D721Med (cell line): ENCODE data around the gene MSLN.

Experiments used
- DNase-seq: peaks from one replicate; pipeline ENCODE4 v3.0.0; 2011; ENCODE audit warnings: low spot score; ENCODE audit not compliant: insufficient read length
- FAIRE-seq: peaks from 2 replicates; lab custom pipeline; 2011; peaks lifted over from hg19 to GRCh38; lab: Jason Lieb, UNC
- TF ChIP-seq, protein P1 (sequence below): IDR thresholded peaks from 2 replicates; pipeline ENCODE4 v1.5.1; 2012; ENCODE audit warnings: mild to moderate bottlenecking, control low read depth; ENCODE audit not compliant: insufficient read depth; ENCODE audit errors: missing control alignments

MSLN gene

DNA sequence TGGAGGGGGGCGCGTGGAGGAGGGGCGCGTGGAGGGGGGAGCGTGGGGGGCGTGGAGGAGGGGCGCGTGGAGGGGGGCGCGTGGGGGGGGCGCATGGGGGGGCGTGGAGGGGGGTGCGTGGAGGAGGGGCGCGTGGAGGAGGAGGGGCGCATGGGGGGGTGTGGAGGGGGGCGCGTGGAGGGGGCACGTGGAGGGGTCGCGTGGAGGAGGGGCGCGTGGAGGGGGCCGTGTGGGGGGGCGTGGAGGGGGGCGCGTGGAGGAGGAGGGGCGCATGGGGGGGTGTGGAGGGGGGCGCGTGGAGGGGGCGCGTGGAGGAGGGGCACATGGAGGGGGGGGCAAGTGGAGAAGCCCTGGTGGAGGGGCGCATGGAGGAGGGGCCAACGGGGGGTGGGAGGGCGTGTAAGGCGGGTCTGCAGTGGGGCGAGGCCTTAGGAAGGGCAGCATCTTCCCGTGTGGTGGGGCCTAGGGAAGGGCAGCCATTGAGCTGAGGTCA is 7.3 kb downstream of the MSLN start:
- DNase-seq = no peak
- TF ChIP-seq, protein P1, sequence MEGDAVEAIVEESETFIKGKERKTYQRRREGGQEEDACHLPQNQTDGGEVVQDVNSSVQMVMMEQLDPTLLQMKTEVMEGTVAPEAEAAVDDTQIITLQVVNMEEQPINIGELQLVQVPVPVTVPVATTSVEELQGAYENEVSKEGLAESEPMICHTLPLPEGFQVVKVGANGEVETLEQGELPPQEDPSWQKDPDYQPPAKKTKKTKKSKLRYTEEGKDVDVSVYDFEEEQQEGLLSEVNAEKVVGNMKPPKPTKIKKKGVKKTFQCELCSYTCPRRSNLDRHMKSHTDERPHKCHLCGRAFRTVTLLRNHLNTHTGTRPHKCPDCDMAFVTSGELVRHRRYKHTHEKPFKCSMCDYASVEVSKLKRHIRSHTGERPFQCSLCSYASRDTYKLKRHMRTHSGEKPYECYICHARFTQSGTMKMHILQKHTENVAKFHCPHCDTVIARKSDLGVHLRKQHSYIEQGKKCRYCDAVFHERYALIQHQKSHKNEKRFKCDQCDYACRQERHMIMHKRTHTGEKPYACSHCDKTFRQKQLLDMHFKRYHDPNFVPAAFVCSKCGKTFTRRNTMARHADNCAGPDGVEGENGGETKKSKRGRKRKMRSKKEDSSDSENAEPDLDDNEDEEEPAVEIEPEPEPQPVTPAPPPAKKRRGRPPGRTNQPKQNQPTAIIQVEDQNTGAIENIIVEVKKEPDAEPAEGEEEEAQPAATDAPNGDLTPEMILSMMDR = no peak
- FAIRE-seq = no peak

DNA sequence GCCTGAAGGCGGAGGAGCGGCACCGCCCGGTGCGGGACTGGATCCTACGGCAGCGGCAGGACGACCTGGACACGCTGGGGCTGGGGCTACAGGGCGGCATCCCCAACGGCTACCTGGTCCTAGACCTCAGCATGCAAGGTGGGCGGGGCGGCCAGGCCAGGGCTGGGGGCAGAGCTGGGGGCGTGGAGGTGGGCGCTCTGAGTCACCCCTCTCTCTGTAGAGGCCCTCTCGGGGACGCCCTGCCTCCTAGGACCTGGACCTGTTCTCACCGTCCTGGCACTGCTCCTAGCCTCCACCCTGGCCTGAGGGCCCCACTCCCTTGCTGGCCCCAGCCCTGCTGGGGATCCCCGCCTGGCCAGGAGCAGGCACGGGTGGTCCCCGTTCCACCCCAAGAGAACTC is 7.9 kb downstream of the MSLN start:
- FAIRE-seq = no peak
- no peak for DNase-seq
- TF ChIP-seq, protein P1 = no peak

DNA sequence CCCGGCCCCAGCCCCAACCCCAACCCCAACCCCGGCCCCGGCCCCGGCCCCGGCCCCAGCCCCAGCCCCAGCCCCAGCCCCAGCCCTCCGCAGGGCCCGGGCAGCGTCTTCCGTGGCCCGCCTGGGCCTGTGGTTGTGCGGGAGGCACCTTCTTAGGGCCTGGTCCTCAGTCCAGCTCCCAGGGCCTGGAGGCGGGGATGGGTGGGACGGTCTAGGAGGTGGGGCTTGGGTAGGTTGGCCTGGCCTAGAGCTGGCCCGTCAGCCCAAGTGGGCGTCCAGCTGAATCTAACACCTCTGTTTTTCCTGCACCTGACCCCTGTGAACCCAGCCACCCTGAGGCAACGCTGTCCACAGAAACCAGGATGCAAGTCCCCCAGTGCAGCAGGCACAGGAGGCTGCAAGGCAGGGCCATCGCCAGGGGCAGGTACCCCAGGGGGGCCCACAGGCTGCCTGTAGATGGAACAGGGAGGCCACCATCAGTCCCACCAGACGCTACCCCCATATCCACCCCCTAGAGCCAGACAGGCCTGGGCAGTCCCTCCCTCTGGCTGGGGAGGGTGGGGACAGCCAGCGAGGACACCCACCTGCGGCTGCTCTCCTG is 8.8 kb downstream of the MSLN start:
- TF ChIP-seq, protein P1 = no peak
- DNase-seq (no peak), FAIRE-seq (no peak)

- DNase-seq = no peak
- FAIRE-seq = no peak
- TF ChIP-seq, protein P1 = no peak
These were observed 9.4 kb downstream of the MSLN start for GRCh38 chr16:769934-770333.

DNA sequence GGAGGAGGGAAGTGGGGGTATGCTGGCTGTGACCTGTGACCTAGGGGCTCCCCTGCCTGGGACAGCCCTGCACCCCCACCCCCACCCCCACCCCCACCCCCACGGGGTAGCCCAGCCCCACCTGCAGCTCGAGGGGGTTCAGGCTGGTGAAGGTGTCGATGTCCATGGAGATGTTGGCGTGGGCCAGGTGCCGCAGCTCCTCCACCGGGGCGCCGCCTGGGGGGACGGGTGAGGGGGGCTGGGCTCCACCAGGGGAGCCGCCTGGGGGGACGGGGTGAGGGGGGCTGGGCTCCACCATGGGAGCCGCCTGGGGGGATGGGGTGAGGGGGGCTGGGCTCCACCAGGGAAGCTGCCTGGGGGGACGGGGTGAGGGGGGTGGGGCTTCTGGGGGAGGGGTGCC is 9.9 kb downstream of the MSLN start:
- DNase-seq (no peak), FAIRE-seq (no peak)
- TF ChIP-seq, protein P1 = no peak

DNA sequence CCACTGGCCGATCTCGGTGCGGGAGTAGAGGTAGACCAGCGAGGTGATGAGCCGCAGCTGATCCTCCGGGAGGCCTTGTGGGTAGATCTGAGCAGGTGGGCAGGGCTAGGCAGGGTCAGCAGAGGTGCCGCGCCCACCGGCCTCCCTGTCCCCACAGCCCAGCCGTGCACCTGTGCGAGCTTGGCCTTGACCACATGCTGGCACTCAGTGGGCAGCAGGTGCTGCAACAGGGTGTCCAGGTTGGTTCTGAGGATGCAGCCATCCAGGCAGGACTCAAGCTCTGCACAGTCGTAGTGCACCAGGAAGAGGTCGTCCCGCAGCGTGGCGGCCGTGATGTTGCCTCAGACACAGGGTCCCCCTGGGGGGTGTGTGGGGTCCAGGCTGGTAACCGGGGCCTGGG is 12.4 kb downstream of the MSLN start:
- FAIRE-seq (no peak), DNase-seq (no peak)
- TF ChIP-seq, protein P1 = no peak
